Keratinocyte (primary cell): ENCODE measurements around the gene GFI1. TPM values are rescaled to one million over a fixed set of nuclear protein-coding genes. Genes with fewer than 3 reads are reported as not detected.

Experiments
- DNase-seq: peaks from one replicate; pipeline ENCODE4 v3.0.0-alpha.2; 2011; ENCODE audit warnings: low read depth, missing footprints, low spot score
- FAIRE-seq: peaks from 2 replicates; lab custom pipeline; 2011; peaks lifted over from hg19 to GRCh38; lab: Jason Lieb, UNC
- H2AFZ ChIP-seq: 2 replicates; pipeline ENCODE4 v1.6.0; 2012; ENCODE audit warnings: low read length, control low read depth, inconsistent platforms; ENCODE audit not compliant: control insufficient read depth
- H3K27ac ChIP-seq: 2 replicates; pipeline ENCODE4 v1.5.1; 2011; ENCODE audit warnings: low read length; ENCODE audit not compliant: control insufficient read depth, insufficient read depth
- H3K27me3 ChIP-seq: 3 replicates; pipeline ENCODE4 v1.6.0; 2011; ENCODE audit warnings: low read length; ENCODE audit not compliant: control insufficient read depth, insufficient read depth; ENCODE audit errors: extremely low read depth
- H3K36me3 ChIP-seq, 2 experiments: 2 replicates in 1 of 2; 3 replicates in 1 of 2; pipeline ENCODE4 v1.5.1; 2011; ENCODE audit warnings: low read length in 2 of 2, mild to moderate bottlenecking in 1 of 2; ENCODE audit not compliant: control insufficient read depth in 2 of 2, insufficient read depth in 2 of 2; ENCODE audit errors: extremely low read depth in 1 of 2
- H3K4me1 ChIP-seq: 3 replicates; pipeline ENCODE4 v1.5.1; 2011; ENCODE audit warnings: low read length; ENCODE audit not compliant: control insufficient read depth, insufficient read depth; ENCODE audit errors: extremely low read depth
- H3K4me2 ChIP-seq: 3 replicates; pipeline ENCODE4 v1.6.0; 2011; ENCODE audit warnings: low read depth, low read length; ENCODE audit not compliant: control insufficient read depth, insufficient read depth; ENCODE audit errors: extremely low read depth
- H3K4me3 ChIP-seq, 3 experiments: fragments of 200-600 bp in 1 of 3; sonication (generic) in 1 of 3; 2 replicates in 2 of 3; 3 replicates in 1 of 3; pipeline ENCODE4 v1.5.1; 2011 to 2016; ENCODE audit warnings: low read length in 3 of 3, mild to moderate bottlenecking in 3 of 3, control low read depth in 2 of 3, inconsistent platforms in 1 of 3, low read depth in 1 of 3, mixed read lengths in 1 of 3, mixed run types in 1 of 3, moderate library complexity in 1 of 3; ENCODE audit not compliant: control insufficient read depth in 2 of 3, insufficient read depth in 2 of 3; ENCODE audit errors: extremely low read depth in 1 of 3
- H3K79me2 ChIP-seq: 2 replicates; pipeline ENCODE4 v1.6.0; 2012; ENCODE audit warnings: low read length; ENCODE audit not compliant: control insufficient read depth, insufficient read depth
- H3K9ac ChIP-seq: 3 replicates; pipeline ENCODE4 v1.6.0; 2011; ENCODE audit warnings: low read length; ENCODE audit not compliant: control insufficient read depth, insufficient read depth; ENCODE audit errors: extremely low read depth
- H3K9me1 ChIP-seq: 3 replicates; pipeline ENCODE4 v1.6.0; 2011; ENCODE audit warnings: low read length; ENCODE audit not compliant: control insufficient read depth, insufficient read depth; ENCODE audit errors: extremely low read depth
- H3K9me3 ChIP-seq: 2 replicates; pipeline ENCODE4 v1.5.1; 2012; ENCODE audit warnings: low read depth, low read length; ENCODE audit not compliant: control insufficient read depth
- H4K20me1 ChIP-seq: 3 replicates; pipeline ENCODE4 v1.6.0; 2011; ENCODE audit warnings: low read length; ENCODE audit not compliant: control insufficient read depth, insufficient read depth; ENCODE audit errors: extremely low read depth
- EZH2 ChIP-seq: IDR thresholded peaks from one replicate; pipeline ENCODE4 v1.6.1; 2012; ENCODE audit warnings: inconsistent platforms, mild to moderate bottlenecking, low read length, moderate library complexity
- dilution Hi-C: fragments of 300-500 bp; cut with MboI; formaldehyde crosslinking; loops from one replicate; pipeline ENCODE4 v1.7.0; 2020; ENCODE audit warnings: low sequenced_read_pairs; ENCODE audit not compliant: extremely low pct_ligation_motif_present
- polyA plus RNA-seq, 5 experiments: library from polyadenylated mRNA; depleted of rRNA in 3 of 5; stranded (reverse) in 3 of 5; stranded (forward) in 1 of 5; unstranded in 1 of 5; fragments of >200 nt; gene quantifications; 1 replicate in 1 of 5; 2 replicates in 3 of 5; 3 replicates in 1 of 5; pipeline versions ENCODE4 v1.2.1 to v1.2.3, GENCODE V29; 2011 to 2012; ENCODE audit warnings: missing spikeins in 2 of 5, low read depth in 1 of 5, low replicate concordance in 1 of 5
- TF ChIP-seq, protein P1 (sequence below), 3 experiments: IDR thresholded peaks in 1 of 3; conservative IDR thresholded peaks in 1 of 3; optimal IDR thresholded peaks in 1 of 3; 2 replicates in 2 of 3; 3 replicates in 1 of 3; pipeline versions ENCODE3 to v1.5.1; 2011; ENCODE audit warnings: low read length in 3 of 3, mild to moderate bottlenecking in 3 of 3, moderate library complexity in 2 of 3, control low read depth in 1 of 3, inconsistent platforms in 1 of 3; ENCODE audit not compliant: insufficient read depth in 2 of 3; ENCODE audit errors: extremely low read depth in 1 of 3

Gene GFI1
- polyA plus RNA-seq, 1 donor (not counting 4 experiments of a cell fraction or from before 2014, with no cell fraction given), result 0.17 TPM

GRCh38 chr1:92480813-92481598 lies 5.7 kb downstream of the GFI1 start:
- Histone ChIP-seq H2AFZ (no peak overlapping the region), H3K4me3 (peak overlapping the region in 1 of 3 experiments; percentile 43), H3K9me3 (no peaks in the 10 kb centered on the region), H3K36me3 (no peaks in the 10 kb centered on the region), H3K79me2 (no peaks in the 10 kb centered on the region), H3K9me1 (no peaks in the 10 kb centered on the region), H3K9ac (no peak overlapping the region), H3K27ac (no peak overlapping the region), H3K27me3 (peaks cover 89% of the 10 kb centered on the region), H3K4me2 (peak overlapping the region; percentile 51), H3K4me1 (peaks cover 30% of the 10 kb centered on the region), H4K20me1 (peaks cover 24% of the 10 kb centered on the region)
- dilution Hi-C loops, result no loop called here
- DNase-seq (no peak), FAIRE-seq (no peak)
- TF ChIP-seq, protein P1, sequence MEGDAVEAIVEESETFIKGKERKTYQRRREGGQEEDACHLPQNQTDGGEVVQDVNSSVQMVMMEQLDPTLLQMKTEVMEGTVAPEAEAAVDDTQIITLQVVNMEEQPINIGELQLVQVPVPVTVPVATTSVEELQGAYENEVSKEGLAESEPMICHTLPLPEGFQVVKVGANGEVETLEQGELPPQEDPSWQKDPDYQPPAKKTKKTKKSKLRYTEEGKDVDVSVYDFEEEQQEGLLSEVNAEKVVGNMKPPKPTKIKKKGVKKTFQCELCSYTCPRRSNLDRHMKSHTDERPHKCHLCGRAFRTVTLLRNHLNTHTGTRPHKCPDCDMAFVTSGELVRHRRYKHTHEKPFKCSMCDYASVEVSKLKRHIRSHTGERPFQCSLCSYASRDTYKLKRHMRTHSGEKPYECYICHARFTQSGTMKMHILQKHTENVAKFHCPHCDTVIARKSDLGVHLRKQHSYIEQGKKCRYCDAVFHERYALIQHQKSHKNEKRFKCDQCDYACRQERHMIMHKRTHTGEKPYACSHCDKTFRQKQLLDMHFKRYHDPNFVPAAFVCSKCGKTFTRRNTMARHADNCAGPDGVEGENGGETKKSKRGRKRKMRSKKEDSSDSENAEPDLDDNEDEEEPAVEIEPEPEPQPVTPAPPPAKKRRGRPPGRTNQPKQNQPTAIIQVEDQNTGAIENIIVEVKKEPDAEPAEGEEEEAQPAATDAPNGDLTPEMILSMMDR (optimal IDR thresholded peaks at IDR 0.05 in 1 of 3, IDR thresholded peaks at IDR 0.05 in 1 of 3, conservative IDR thresholded peaks at IDR 0.05 in 1 of 3; ENCODE audit: extremely low read depth in 1 of 3, insufficient read depth in 2 of 3, low read length in 3 of 3), result no peak
- TF ChIP-seq EZH2, result peak; percentile 91

DNA sequence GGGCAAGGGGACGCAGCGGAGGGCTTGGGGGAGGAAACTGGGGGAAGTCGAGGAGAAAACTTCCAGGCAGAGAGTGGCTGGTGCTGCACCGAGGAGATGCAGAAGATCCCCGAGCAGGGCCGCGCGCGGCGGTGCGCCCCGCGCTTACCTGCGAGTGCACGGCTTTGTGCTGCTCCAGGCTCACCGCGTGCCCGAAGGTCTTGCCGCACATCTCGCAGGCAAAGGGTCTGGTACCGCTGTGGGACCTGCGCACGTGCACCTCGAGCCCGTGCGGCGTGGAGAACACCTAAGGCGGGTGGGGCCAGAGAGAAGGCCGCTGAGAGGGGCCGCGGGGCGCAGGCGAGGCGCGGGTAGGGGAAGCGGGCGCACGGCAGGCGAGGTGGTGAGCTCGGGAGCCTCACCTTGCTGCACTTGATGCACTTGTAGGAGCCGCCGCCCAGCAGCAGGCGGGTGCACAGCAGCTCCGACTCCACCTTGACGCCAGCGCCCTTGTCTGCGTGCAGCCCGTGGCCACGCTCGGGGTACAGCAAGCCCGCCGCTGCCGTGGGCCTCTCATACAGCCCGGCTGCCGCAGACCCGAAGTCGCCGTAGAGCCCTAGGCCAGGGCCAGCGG lies 6.4 kb downstream of the GFI1 start:
- H3K4me1 ChIP-seq, result peaks cover 29% of the 10 kb centered on the region
- H3K4me2 ChIP-seq, result no peak overlapping the region
- H3K9me1 ChIP-seq, result no peaks in the 10 kb centered on the region
- no peak overlapping the region for H2AFZ ChIP-seq
- no peaks in the 10 kb centered on the region for H3K36me3 ChIP-seq
- no peak for FAIRE-seq
- peaks cover 89% of the 10 kb centered on the region for H3K27me3 ChIP-seq
- H3K9me3 ChIP-seq, result no peaks in the 10 kb centered on the region
- DNase-seq, result no peak
- TF ChIP-seq, protein P1 (optimal IDR thresholded peaks at IDR 0.05 in 1 of 3, IDR thresholded peaks at IDR 0.05 in 1 of 3, conservative IDR thresholded peaks at IDR 0.05 in 1 of 3; ENCODE audit: extremely low read depth in 1 of 3, insufficient read depth in 2 of 3, low read length in 3 of 3), result no peak
- TF ChIP-seq EZH2, result peak; percentile 78
- H4K20me1 ChIP-seq, result peaks cover 24% of the 10 kb centered on the region
- dilution Hi-C loops, result no loop called here
- no peak overlapping the region for H3K27ac ChIP-seq
- H3K79me2 ChIP-seq, result no peaks in the 10 kb centered on the region
- H3K9ac ChIP-seq, result no peak overlapping the region
- no peak overlapping the region for H3K4me3 ChIP-seq
